Measurements from ENCODE around the gene ZBED2. TPM values are rescaled to one million over a fixed set of nuclear protein-coding genes. Genes with fewer than 3 reads are reported as not detected.

ZBED2 gene
- total RNA-seq, 1 donor from 2014 or later, result not detected

DNA sequence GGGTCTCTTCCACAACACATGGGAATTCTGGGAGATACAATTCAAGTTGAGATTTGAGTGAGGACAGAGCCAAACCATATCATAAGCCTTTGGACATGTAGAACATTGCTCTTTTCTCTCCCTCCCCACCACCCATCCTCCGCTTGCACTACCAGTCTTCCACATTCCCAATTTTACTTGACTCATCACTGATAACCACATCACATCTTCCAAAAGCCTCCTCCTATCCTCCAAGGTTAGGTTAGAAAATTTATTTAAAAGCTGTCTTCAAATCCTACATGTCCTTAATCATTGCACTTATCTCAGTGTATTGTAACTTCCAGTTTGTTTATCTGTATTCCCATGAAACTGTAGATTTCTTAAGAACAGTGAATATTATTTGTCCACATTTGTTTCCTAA lies 10.4 kb downstream of the ZBED2 start:
- Histone ChIP-seq H3K9me3 (replicated peaks) (no peaks in the 10 kb centered on the region), H3K4me1 (no peaks in the 10 kb centered on the region), H3K27me3 (ENCODE audit: low read depth) (peaks cover 23% of the 10 kb centered on the region), H3K4me3 (no peak overlapping the region), H3K27ac (replicated peaks) (no peak overlapping the region), H3K36me3 (no peaks in the 10 kb centered on the region)
- TF ChIP-seq, protein P1, sequence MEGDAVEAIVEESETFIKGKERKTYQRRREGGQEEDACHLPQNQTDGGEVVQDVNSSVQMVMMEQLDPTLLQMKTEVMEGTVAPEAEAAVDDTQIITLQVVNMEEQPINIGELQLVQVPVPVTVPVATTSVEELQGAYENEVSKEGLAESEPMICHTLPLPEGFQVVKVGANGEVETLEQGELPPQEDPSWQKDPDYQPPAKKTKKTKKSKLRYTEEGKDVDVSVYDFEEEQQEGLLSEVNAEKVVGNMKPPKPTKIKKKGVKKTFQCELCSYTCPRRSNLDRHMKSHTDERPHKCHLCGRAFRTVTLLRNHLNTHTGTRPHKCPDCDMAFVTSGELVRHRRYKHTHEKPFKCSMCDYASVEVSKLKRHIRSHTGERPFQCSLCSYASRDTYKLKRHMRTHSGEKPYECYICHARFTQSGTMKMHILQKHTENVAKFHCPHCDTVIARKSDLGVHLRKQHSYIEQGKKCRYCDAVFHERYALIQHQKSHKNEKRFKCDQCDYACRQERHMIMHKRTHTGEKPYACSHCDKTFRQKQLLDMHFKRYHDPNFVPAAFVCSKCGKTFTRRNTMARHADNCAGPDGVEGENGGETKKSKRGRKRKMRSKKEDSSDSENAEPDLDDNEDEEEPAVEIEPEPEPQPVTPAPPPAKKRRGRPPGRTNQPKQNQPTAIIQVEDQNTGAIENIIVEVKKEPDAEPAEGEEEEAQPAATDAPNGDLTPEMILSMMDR (IDR thresholded peaks at IDR 0.05; ENCODE audit: borderline replicate concordance), result no peak
- intact Hi-C loops (cut with micrococcal nuclease), result no loop called here
- no peak for DNase-seq

DNA sequence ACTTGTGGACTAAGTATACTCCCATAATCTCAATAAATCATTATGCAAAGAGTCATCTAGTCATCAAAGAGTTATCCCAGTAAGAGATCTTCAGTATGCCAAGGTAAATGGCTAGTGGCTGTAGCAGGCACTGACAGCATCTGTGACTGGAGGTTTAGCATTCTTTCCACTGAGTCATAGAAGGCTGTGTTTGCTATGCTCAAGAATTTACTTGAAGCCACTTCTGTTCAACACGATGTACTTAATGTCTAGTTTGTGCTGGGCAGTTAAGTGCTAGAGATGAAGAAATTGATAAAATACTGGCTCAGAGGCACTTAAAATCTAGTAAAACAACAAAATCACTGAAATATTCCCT lies 13.0 kb downstream of the ZBED2 start:
- Histone ChIP-seq H3K27me3 (ENCODE audit: low read depth) (peaks cover 19% of the 10 kb centered on the region), H3K4me1 (no peaks in the 10 kb centered on the region), H3K27ac (replicated peaks) (no peak overlapping the region), H3K9me3 (replicated peaks) (no peaks in the 10 kb centered on the region), H3K36me3 (no peaks in the 10 kb centered on the region), H3K4me3 (no peak overlapping the region)
- intact Hi-C loops (cut with micrococcal nuclease), result no loop called here
- DNase-seq, result no peak
- TF ChIP-seq, protein P1 (IDR thresholded peaks at IDR 0.05; ENCODE audit: borderline replicate concordance), result no peak

DNA sequence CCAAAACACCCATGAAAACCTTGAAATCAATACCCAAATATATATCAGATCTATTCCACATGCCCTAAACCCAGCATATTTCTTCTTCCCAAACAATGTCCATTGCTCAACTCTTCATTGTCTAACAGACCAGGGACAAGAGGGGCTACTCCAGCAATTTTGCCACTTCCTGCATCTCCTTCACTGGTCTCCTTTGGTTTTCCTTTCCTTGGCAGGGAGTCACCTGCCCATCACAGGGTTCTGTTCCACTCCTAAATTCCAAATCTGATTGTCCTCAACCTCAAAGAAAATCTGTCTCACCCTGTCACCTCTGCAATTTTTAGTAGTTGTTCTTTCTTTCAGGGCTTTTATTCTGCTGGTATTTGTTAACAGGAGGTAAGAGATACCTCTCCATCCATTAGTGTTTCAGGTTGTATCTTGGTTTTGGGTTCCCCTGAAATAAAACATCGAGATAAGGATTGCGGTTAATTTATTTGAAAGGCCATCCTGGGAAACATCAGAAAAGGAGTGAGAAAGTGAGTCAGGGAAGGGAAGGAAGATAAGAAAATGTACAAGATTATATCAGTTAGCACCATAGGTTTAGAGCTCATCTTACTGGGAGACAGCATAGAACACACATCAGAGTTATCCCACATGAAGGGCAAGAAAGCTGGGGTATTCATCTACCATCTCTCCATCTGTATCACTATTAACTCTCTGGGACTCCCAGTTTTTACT lies 13.6 kb downstream of the ZBED2 start:
- no peaks in the 10 kb centered on the region for H3K9me3 ChIP-seq (replicated peaks)
- intact Hi-C loops (cut with micrococcal nuclease), result no loop called here
- H3K27ac ChIP-seq (replicated peaks), result no peak overlapping the region
- TF ChIP-seq, protein P1 (IDR thresholded peaks at IDR 0.05; ENCODE audit: borderline replicate concordance), result no peak
- no peak overlapping the region for H3K4me3 ChIP-seq
- H3K4me1 ChIP-seq, result no peaks in the 10 kb centered on the region
- H3K36me3 ChIP-seq, result no peaks in the 10 kb centered on the region
- H3K27me3 ChIP-seq (ENCODE audit: low read depth), result peaks cover 17% of the 10 kb centered on the region
- no peak for DNase-seq

DNA sequence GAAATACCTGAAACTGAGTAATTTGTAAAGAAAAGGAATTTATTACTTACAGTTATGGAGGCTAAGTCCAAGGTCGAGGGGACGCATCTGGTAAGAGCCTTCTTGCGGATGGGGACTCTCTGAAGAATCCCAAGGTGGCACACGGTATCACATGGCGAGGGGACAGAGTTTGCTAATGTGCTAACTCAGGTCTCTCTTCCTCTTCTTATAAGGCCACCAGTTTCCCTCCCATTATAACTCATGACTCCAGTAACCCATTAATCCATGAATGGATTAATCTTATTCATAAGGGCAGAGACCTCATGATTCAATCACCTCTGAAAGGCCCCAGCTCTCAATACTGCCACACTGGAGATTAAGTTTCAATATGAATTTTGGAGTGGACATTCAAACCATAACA lies 15.7 kb downstream of the ZBED2 start:
- intact Hi-C loops (cut with micrococcal nuclease), result no loop called here
- Histone ChIP-seq H3K36me3 (no peaks in the 10 kb centered on the region), H3K27ac (replicated peaks) (no peak overlapping the region), H3K4me3 (no peak overlapping the region), H3K9me3 (replicated peaks) (no peaks in the 10 kb centered on the region), H3K27me3 (ENCODE audit: low read depth) (peaks cover 17% of the 10 kb centered on the region), H3K4me1 (no peaks in the 10 kb centered on the region)
- TF ChIP-seq, protein P1 (IDR thresholded peaks at IDR 0.05; ENCODE audit: borderline replicate concordance), result no peak
- no peak for DNase-seq

DNA sequence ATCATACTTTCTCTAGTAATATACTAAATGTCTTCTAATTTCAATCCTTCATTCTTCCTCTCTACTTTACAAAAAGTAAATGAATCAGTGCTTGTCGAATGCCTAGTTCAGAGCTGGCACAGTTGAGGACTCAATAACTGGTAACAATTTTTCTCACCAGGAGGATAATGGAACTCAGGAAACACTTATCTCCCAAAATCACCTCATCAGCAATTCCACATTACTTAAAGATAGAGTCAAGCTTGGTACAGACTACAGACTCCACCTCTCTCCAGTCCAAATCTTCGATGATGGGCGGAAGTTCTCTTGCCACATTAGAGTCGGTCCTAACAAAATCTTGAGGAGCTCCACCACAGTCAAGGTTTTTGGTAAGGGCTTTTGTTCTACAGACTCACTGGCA lies 16.3 kb downstream of the ZBED2 start:
- intact Hi-C loops (cut with micrococcal nuclease), result no loop called here
- H3K27ac ChIP-seq (replicated peaks), result no peak overlapping the region

More for the DNA sequence above, 16.3 kb downstream of the ZBED2 start:
- no peak overlapping the region for H3K4me3 ChIP-seq
- peaks cover 17% of the 10 kb centered on the region for H3K27me3 ChIP-seq (ENCODE audit: low read depth)
- no peak for DNase-seq
- TF ChIP-seq, protein P1 (IDR thresholded peaks at IDR 0.05; ENCODE audit: borderline replicate concordance), result no peak
- no peaks in the 10 kb centered on the region for H3K4me1 ChIP-seq
- H3K36me3 ChIP-seq, result no peaks in the 10 kb centered on the region
- H3K9me3 ChIP-seq (replicated peaks), result no peaks in the 10 kb centered on the region
